GM12874 (cell line): ENCODE data around the gene SLC45A3.
A peak's percentile ranks its signal among the peaks of the same experiment; 100 is the strongest.

ENCODE experiments used
- CTCF ChIP-seq: IDR thresholded peaks from 2 replicates; pipeline ENCODE4 v1.5.1; 2011; ENCODE audit warnings: low read depth, mild to moderate bottlenecking, control low read depth, low read length, moderate library complexity; ENCODE audit not compliant: insufficient read depth

SLC45A3 gene

DNA sequence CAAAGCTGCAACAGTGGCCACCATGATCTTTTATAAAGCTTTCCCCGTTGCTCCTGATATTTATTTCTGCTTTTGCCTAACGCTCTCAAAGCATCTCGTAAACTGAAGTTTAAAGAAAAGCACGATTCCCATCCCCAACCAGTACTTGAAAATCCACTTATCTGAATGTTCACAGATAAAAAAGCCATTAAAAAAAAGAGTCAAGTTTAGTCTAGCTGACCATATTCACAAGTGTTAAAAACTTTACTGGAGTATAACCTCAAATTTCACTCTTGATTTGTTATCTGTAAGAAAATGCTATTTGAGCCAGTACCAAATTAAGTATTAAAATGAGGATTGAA, 34.6 kb upstream of the SLC45A3 start:
- no peak for TF ChIP-seq CTCF

DNA sequence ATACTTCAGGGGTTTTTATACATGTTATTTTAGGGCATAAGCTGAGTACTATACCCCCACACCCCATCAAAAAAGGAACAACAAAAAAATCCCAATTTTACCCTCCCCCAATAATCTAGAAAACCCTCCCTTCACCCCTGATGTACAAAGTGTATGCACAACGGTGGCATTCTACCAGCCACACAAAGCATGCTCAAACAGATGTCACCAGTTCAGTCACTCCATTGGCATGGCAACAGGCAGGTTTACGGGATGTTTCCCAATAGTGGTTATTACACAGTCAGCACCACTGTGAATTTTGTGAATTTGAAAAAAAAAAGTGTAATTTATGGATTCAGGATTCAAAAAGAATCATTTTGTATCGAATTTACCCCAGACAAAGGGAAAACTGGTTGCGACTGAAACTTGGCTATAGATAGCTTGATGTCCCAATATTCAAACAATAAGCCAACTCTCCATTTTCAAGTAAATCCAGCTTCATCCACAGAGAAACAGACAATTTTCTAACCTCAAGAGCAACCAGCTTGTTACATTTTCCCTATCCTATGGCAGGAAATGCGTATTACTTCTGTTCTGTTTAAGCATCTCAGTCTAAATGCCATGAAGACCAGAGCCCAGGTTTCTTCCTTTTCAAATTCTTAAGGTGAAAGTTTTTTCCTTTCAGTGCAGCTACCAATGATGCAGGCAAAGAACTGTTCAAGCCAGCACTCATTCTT, 34.0 kb upstream of the SLC45A3 start:
- TF ChIP-seq CTCF: no peak

- peak; percentile 72 for TF ChIP-seq CTCF
Measured at GRCh38 chr1:205711105-205712048, 31.1 kb upstream of the SLC45A3 start.

GRCh38 chr1:205710201-205711062, 30.1 kb upstream of the SLC45A3 start:
- TF ChIP-seq CTCF: no peak

DNA sequence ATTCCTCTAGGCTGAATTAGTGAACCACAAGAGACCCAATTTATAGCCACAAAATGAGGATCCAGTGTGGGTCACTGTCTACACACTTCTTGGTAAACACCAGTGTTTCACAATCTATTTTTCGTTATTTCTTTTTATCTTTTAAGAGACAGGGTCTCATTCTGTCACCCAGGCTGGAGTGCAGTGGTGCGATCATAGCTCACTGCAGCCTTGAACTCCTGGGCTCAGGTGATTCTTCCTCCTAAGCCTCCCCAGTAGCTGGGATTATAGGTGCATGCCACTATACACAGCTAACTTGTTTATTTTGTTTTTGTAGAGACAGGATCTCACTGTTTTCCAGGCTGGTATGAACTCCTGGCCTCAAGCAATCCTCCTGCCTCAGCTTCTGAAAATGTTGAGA, 29.3 kb upstream of the SLC45A3 start:
- TF ChIP-seq CTCF: no peak

- TF ChIP-seq CTCF: no peak
Measured at GRCh38 chr1:205709059-205709398, 28.7 kb upstream of the SLC45A3 start.
